Keratinocyte (primary cell): ENCODE measurements around the gene AGXT2. TPM values are rescaled to one million over a fixed set of nuclear protein-coding genes. Genes with fewer than 3 reads are reported as not detected.

ENCODE experiments used
- DNase-seq: peaks from one replicate; pipeline ENCODE4 v3.0.0-alpha.2; 2011; ENCODE audit warnings: low read depth, missing footprints, low spot score
- FAIRE-seq: peaks from 2 replicates; lab custom pipeline; 2011; peaks lifted over from hg19 to GRCh38; lab: Jason Lieb, UNC
- H2AFZ ChIP-seq: 2 replicates; pipeline ENCODE4 v1.6.0; 2012; ENCODE audit warnings: low read length, control low read depth, inconsistent platforms; ENCODE audit not compliant: control insufficient read depth
- H3K27ac ChIP-seq: 2 replicates; pipeline ENCODE4 v1.5.1; 2011; ENCODE audit warnings: low read length; ENCODE audit not compliant: control insufficient read depth, insufficient read depth
- H3K27me3 ChIP-seq: 3 replicates; pipeline ENCODE4 v1.6.0; 2011; ENCODE audit warnings: low read length; ENCODE audit not compliant: control insufficient read depth, insufficient read depth; ENCODE audit errors: extremely low read depth
- H3K36me3 ChIP-seq, 2 experiments: 2 replicates in 1 of 2; 3 replicates in 1 of 2; pipeline ENCODE4 v1.5.1; 2011; ENCODE audit warnings: low read length in 2 of 2, mild to moderate bottlenecking in 1 of 2; ENCODE audit not compliant: control insufficient read depth in 2 of 2, insufficient read depth in 2 of 2; ENCODE audit errors: extremely low read depth in 1 of 2
- H3K4me1 ChIP-seq: 3 replicates; pipeline ENCODE4 v1.5.1; 2011; ENCODE audit warnings: low read length; ENCODE audit not compliant: control insufficient read depth, insufficient read depth; ENCODE audit errors: extremely low read depth
- H3K4me2 ChIP-seq: 3 replicates; pipeline ENCODE4 v1.6.0; 2011; ENCODE audit warnings: low read depth, low read length; ENCODE audit not compliant: control insufficient read depth, insufficient read depth; ENCODE audit errors: extremely low read depth
- H3K4me3 ChIP-seq, 3 experiments: fragments of 200-600 bp in 1 of 3; sonication (generic) in 1 of 3; 2 replicates in 2 of 3; 3 replicates in 1 of 3; pipeline ENCODE4 v1.5.1; 2011 to 2016; ENCODE audit warnings: low read length in 3 of 3, mild to moderate bottlenecking in 3 of 3, control low read depth in 2 of 3, inconsistent platforms in 1 of 3, low read depth in 1 of 3, mixed read lengths in 1 of 3, mixed run types in 1 of 3, moderate library complexity in 1 of 3; ENCODE audit not compliant: control insufficient read depth in 2 of 3, insufficient read depth in 2 of 3; ENCODE audit errors: extremely low read depth in 1 of 3
- H3K79me2 ChIP-seq: 2 replicates; pipeline ENCODE4 v1.6.0; 2012; ENCODE audit warnings: low read length; ENCODE audit not compliant: control insufficient read depth, insufficient read depth
- H3K9ac ChIP-seq: 3 replicates; pipeline ENCODE4 v1.6.0; 2011; ENCODE audit warnings: low read length; ENCODE audit not compliant: control insufficient read depth, insufficient read depth; ENCODE audit errors: extremely low read depth
- H3K9me1 ChIP-seq: 3 replicates; pipeline ENCODE4 v1.6.0; 2011; ENCODE audit warnings: low read length; ENCODE audit not compliant: control insufficient read depth, insufficient read depth; ENCODE audit errors: extremely low read depth
- H3K9me3 ChIP-seq: 2 replicates; pipeline ENCODE4 v1.5.1; 2012; ENCODE audit warnings: low read depth, low read length; ENCODE audit not compliant: control insufficient read depth
- H4K20me1 ChIP-seq: 3 replicates; pipeline ENCODE4 v1.6.0; 2011; ENCODE audit warnings: low read length; ENCODE audit not compliant: control insufficient read depth, insufficient read depth; ENCODE audit errors: extremely low read depth
- CTCF ChIP-seq, 3 experiments: IDR thresholded peaks in 1 of 3; conservative IDR thresholded peaks in 1 of 3; optimal IDR thresholded peaks in 1 of 3; 2 replicates in 2 of 3; 3 replicates in 1 of 3; pipeline versions ENCODE3 to v1.5.1; 2011; ENCODE audit warnings: low read length in 3 of 3, mild to moderate bottlenecking in 3 of 3, moderate library complexity in 2 of 3, control low read depth in 1 of 3, inconsistent platforms in 1 of 3; ENCODE audit not compliant: insufficient read depth in 2 of 3; ENCODE audit errors: extremely low read depth in 1 of 3
- EZH2 ChIP-seq: IDR thresholded peaks from one replicate; pipeline ENCODE4 v1.6.1; 2012; ENCODE audit warnings: inconsistent platforms, mild to moderate bottlenecking, low read length, moderate library complexity
- dilution Hi-C: fragments of 300-500 bp; cut with MboI; formaldehyde crosslinking; loops from one replicate; pipeline ENCODE4 v1.7.0; 2020; ENCODE audit warnings: low sequenced_read_pairs; ENCODE audit not compliant: extremely low pct_ligation_motif_present
- polyA plus RNA-seq, 5 experiments: library from polyadenylated mRNA; depleted of rRNA in 3 of 5; stranded (reverse) in 3 of 5; stranded (forward) in 1 of 5; unstranded in 1 of 5; fragments of >200 nt; gene quantifications; 1 replicate in 1 of 5; 2 replicates in 3 of 5; 3 replicates in 1 of 5; pipeline versions ENCODE4 v1.2.1 to v1.2.3, GENCODE V29; 2011 to 2012; ENCODE audit warnings: missing spikeins in 2 of 5, low read depth in 1 of 5, low replicate concordance in 1 of 5

AGXT2 gene
- polyA plus RNA-seq, 1 donor (not counting 4 experiments of a cell fraction or from before 2014, with no cell fraction given): not detected

GRCh38 chr5:34993951-34994350 lies 53.8 kb downstream of the AGXT2 start:
- H3K9ac ChIP-seq: no peak overlapping the region
- no peaks in the 10 kb centered on the region for H3K79me2 ChIP-seq
- TF ChIP-seq EZH2: no peak
- DNase-seq (no peak), FAIRE-seq (no peak)
- no peak overlapping the region for H3K27ac ChIP-seq
- no peaks in the 10 kb centered on the region for H4K20me1 ChIP-seq
- no peak overlapping the region for H2AFZ ChIP-seq
- H3K4me2 ChIP-seq: no peak overlapping the region
- H3K36me3 ChIP-seq: no peaks in the 10 kb centered on the region
- H3K27me3 ChIP-seq: no peaks in the 10 kb centered on the region
- dilution Hi-C loops: no loop called here
- no peaks in the 10 kb centered on the region for H3K9me1 ChIP-seq
- H3K4me1 ChIP-seq: no peaks in the 10 kb centered on the region
- no peak overlapping the region for H3K4me3 ChIP-seq
- no peaks in the 10 kb centered on the region for H3K9me3 ChIP-seq

GRCh38 chr5:34991486-34992238 lies 56.1 kb downstream of the AGXT2 start:
- Histone ChIP-seq H3K27me3 (no peaks in the 10 kb centered on the region), H3K79me2 (no peaks in the 10 kb centered on the region), H3K9me1 (no peaks in the 10 kb centered on the region), H3K27ac (no peak overlapping the region), H3K4me2 (no peak overlapping the region), H3K4me1 (no peaks in the 10 kb centered on the region), H4K20me1 (no peaks in the 10 kb centered on the region), H3K4me3 (no peak overlapping the region), H2AFZ (no peak overlapping the region), H3K9me3 (no peaks in the 10 kb centered on the region), H3K36me3 (no peaks in the 10 kb centered on the region), H3K9ac (no peak overlapping the region)
- dilution Hi-C loops: no loop called here
- DNase-seq (no peak), FAIRE-seq (no peak)
- TF ChIP-seq CTCF (optimal IDR thresholded peaks at IDR 0.05 in 1 of 3, IDR thresholded peaks at IDR 0.05 in 1 of 3, conservative IDR thresholded peaks at IDR 0.05 in 1 of 3; ENCODE audit: extremely low read depth in 1 of 3, insufficient read depth in 2 of 3, low read length in 3 of 3) (no peak), EZH2 (no peak)

- Histone ChIP-seq H3K4me3 (no peak overlapping the region), H3K4me1 (no peaks in the 10 kb centered on the region), H3K9ac (no peak overlapping the region), H3K36me3 (no peaks in the 10 kb centered on the region), H3K9me3 (no peaks in the 10 kb centered on the region), H2AFZ (no peak overlapping the region), H3K4me2 (no peak overlapping the region), H3K79me2 (no peaks in the 10 kb centered on the region), H3K27me3 (no peaks in the 10 kb centered on the region), H3K9me1 (no peaks in the 10 kb centered on the region), H3K27ac (no peak overlapping the region), H4K20me1 (no peaks in the 10 kb centered on the region)
- DNase-seq (no peak), FAIRE-seq (no peak)
- TF ChIP-seq EZH2 (no peak), CTCF (optimal IDR thresholded peaks at IDR 0.05 in 1 of 3, IDR thresholded peaks at IDR 0.05 in 1 of 3, conservative IDR thresholded peaks at IDR 0.05 in 1 of 3; ENCODE audit: extremely low read depth in 1 of 3, insufficient read depth in 2 of 3, low read length in 3 of 3) (no peak)
- dilution Hi-C loops: no loop called here
Observed at GRCh38 chr5:34986965-34987364, 60.8 kb downstream of the AGXT2 start.
